H7 (cell line): Measurements from ENCODE around the gene TPSD1. TPM values are rescaled to one million over a fixed set of nuclear protein-coding genes. Genes with fewer than 3 reads are reported as not detected.
"Not testable (repeated sequence)": the region's sequence is repeated elsewhere in the genome, so short reads cannot be mapped to it uniquely, and the experiment has no call there.

ENCODE experiments used
- DNase-seq: peaks from one replicate; pipeline ENCODE4 v3.0.0; 2012
- H3K27me3 ChIP-seq: 2 replicates; pipeline ENCODE4 v1.6.0; 2011; ENCODE audit warnings: mild to moderate bottlenecking, low read length; ENCODE audit not compliant: control insufficient read depth, insufficient read depth
- H3K36me3 ChIP-seq: replicated peaks from 2 replicates; pipeline ENCODE4 v1.5.1; 2011; ENCODE audit warnings: low read length; ENCODE audit not compliant: control insufficient read depth, insufficient read depth
- H3K4me3 ChIP-seq: 2 replicates; pipeline ENCODE4 v1.5.1; 2011; ENCODE audit warnings: low read depth, mild to moderate bottlenecking, control low read depth, low read length, moderate library complexity; ENCODE audit not compliant: insufficient read depth
- total RNA-seq: library from RNA; depleted of rRNA; stranded (reverse); fragments of >200 nt; shearing (Covaris generic); gene quantifications from 2 replicates; pipeline ENCODE4 v1.2.3, GENCODE V29; 2014

TPSD1 gene
- total RNA-seq, 1 experiment from 2014 or later: not detected

- H3K4me3 ChIP-seq, DNase-seq, H3K27me3 ChIP-seq, H3K36me3 ChIP-seq: not testable (repeated sequence)
These were observed 30.0 kb upstream of the TPSD1 start for GRCh38 chr16:1225728-1226311.

DNA sequence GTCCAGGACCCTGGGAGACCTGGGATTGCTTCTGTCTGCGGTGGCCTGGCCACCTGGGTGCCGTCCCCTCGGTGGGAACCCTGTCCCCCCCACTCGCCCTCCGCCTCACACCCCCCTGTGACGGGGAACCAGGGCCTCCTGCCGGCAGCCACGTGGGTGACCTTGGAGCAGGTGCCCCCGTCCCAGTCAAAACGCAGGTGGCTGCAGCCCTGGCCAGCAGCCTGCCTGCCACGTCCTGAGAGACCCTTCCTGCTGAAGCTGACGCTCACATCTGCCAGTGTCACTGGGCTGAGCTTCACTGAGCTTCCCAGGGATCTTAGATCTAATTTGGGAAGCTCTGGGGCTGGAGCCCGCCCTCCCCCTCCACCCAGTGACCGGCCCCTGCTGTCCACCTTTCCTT is 29.2 kb upstream of the TPSD1 start:
- not testable (repeated sequence) for H3K36me3 ChIP-seq, H3K27me3 ChIP-seq, DNase-seq, H3K4me3 ChIP-seq

GRCh38 chr16:1228227-1228626 is 27.6 kb upstream of the TPSD1 start:
- not testable (repeated sequence) for H3K4me3 ChIP-seq, DNase-seq, H3K27me3 ChIP-seq, H3K36me3 ChIP-seq

GRCh38 chr16:1229476-1229875 is 26.4 kb upstream of the TPSD1 start:
- DNase-seq, H3K4me3 ChIP-seq, H3K27me3 ChIP-seq, H3K36me3 ChIP-seq: not testable (repeated sequence)

GRCh38 chr16:1230084-1230470 is 25.8 kb upstream of the TPSD1 start, which contains the start of gene TPSB2:
TPSB2 (minus strand) TSS chr16:1230184; CDS start chr16:1229951, 233 bp downstream.
- DNase-seq, H3K27me3 ChIP-seq, H3K36me3 ChIP-seq, H3K4me3 ChIP-seq: not testable (repeated sequence)

GRCh38 chr16:1230471-1231212 is 25.2 kb upstream of the TPSD1 start:
- H3K36me3 ChIP-seq, DNase-seq, H3K4me3 ChIP-seq, H3K27me3 ChIP-seq: not testable (repeated sequence)

GRCh38 chr16:1231301-1231700 is 24.6 kb upstream of the TPSD1 start:
- DNase-seq, H3K36me3 ChIP-seq, H3K4me3 ChIP-seq: not testable (repeated sequence)

GRCh38 chr16:1232049-1232748 is 23.7 kb upstream of the TPSD1 start:
- not testable (repeated sequence) for H3K36me3 ChIP-seq, H3K4me3 ChIP-seq, H3K27me3 ChIP-seq, DNase-seq

More at GRCh38 chr16:1231301-1231700, 24.6 kb upstream of the TPSD1 start:
- H3K27me3 ChIP-seq: not testable (repeated sequence)

DNA sequence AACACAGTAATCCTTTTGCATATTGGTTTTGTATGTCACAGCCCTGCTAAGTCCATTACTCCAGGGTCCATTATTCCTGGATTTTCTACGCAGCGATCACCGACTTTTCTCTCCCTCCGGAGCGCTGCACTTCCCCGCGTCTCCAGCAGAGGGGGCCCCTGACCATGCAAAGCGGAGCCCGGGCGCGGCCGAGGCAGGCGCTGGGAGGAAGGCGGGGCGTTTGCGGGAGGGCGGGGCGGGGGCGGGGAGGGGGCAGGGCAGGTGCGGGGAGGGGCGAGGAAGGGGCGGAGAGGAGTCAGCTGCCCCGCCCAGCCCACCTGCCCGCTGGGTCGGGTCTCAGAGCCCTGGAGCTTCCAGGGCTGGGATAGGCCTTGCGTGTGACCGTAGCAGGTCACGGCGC is 19.2 kb upstream of the TPSD1 start:
- not testable (repeated sequence) for H3K4me3 ChIP-seq, DNase-seq, H3K27me3 ChIP-seq, H3K36me3 ChIP-seq

- DNase-seq: no peak
- no peak overlapping the region for H3K4me3 ChIP-seq
- no peaks in the 10 kb centered on the region; the same call in 1 of the 2 replicates for H3K27me3 ChIP-seq
- H3K36me3 ChIP-seq: no peaks in the 10 kb centered on the region
These were observed 17.9 kb upstream of the TPSD1 start for GRCh38 chr16:1237990-1238389.

- not testable (repeated sequence) for H3K36me3 ChIP-seq, DNase-seq, H3K4me3 ChIP-seq, H3K27me3 ChIP-seq
These were observed 17.0 kb upstream of the TPSD1 start for GRCh38 chr16:1238909-1239308.

GRCh38 chr16:1239575-1239974 is 16.3 kb upstream of the TPSD1 start:
- not testable (repeated sequence) for H3K27me3 ChIP-seq, H3K4me3 ChIP-seq, DNase-seq, H3K36me3 ChIP-seq

DNA sequence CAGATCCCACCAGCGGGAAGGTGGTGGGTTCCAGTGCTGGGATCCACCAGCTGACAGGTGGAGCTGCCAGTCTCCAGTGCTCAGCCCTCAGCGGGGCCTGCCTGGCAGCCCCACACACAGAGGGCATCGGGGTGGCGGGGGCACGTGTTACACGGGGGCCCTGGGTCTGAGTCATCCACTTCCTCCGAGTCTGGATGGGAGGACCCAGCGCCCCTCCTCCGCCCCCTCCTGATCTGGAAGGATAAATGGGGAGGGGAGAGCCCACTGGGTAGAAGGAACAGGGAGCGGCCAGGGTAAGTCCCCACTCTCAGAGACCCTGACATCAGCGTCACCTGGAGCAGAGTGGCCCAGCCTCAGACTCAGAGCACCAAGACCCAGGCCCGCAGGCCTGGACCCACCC is 15.4 kb upstream of the TPSD1 start, which contains the start of gene TPSAB1:
TPSAB1 (plus strand) TSS at position 270 of the 400 bp plus-strand sequence. CDS start 234 bp downstream, outside the sequence.
- not testable (repeated sequence) for DNase-seq, H3K4me3 ChIP-seq, H3K27me3 ChIP-seq, H3K36me3 ChIP-seq

- H3K36me3 ChIP-seq, DNase-seq, H3K4me3 ChIP-seq, H3K27me3 ChIP-seq: not testable (repeated sequence)
These were observed 14.8 kb upstream of the TPSD1 start for GRCh38 chr16:1241081-1241480.

- H3K4me3 ChIP-seq, H3K36me3 ChIP-seq, H3K27me3 ChIP-seq, DNase-seq: not testable (repeated sequence)
These were observed 12.5 kb upstream of the TPSD1 start for GRCh38 chr16:1243363-1243762.
